MM.1S (cell line): ENCODE data around the gene PRKCE.

ENCODE experiments used
- EZH2 ChIP-seq: fragments of 300-600 bp; sonication (generic); optimal IDR thresholded peaks from 2 replicates; pipeline ENCODE3; 2017; ENCODE audit warnings: low read depth, mild to moderate bottlenecking, antibody characterized with exemption, low read length, mixed read lengths
- TF ChIP-seq, protein P1 (sequence below): fragments of 300-600 bp; sonication (generic); IDR thresholded peaks from 2 replicates; pipeline ENCODE4 v1.5.1; 2016; ENCODE audit warnings: antibody characterized with exemption, low read length, mixed read lengths

DNA sequence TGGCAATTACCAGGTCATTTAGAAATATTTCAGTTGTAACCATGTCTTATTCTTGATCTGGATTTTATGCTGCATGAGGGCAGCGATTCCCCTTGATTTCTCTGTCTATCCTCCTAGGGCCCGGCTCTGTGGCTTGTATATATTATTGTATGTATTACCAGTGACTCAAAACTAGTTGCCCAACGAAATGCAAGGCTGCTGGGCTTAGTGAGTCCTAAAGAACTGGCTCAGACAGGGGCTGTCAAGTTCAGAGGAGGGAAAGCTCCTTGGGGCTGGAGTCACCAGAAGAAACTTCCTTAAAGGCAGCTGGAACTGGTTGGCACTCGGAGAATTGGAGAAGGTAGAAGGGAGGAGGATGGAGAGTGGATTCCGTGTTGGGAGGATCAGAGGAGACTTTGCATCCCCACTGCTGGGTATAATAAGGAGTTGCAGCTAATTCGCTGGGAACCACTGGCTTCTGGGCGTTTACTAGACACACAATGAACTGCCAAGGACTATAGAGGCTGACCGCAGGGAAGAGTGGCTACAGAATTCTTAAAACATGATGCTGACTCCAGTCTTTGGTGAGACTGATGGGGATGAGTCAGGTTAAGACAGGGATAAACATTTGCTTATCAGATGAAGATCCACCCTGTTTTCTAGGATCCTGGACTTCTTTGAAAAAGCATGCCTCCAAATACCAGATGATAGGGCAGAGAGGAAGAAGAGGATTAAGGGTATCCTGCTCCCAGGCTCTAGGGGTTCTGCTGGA lies 104.3 kb downstream of the PRKCE start:
- TF ChIP-seq, protein P1, sequence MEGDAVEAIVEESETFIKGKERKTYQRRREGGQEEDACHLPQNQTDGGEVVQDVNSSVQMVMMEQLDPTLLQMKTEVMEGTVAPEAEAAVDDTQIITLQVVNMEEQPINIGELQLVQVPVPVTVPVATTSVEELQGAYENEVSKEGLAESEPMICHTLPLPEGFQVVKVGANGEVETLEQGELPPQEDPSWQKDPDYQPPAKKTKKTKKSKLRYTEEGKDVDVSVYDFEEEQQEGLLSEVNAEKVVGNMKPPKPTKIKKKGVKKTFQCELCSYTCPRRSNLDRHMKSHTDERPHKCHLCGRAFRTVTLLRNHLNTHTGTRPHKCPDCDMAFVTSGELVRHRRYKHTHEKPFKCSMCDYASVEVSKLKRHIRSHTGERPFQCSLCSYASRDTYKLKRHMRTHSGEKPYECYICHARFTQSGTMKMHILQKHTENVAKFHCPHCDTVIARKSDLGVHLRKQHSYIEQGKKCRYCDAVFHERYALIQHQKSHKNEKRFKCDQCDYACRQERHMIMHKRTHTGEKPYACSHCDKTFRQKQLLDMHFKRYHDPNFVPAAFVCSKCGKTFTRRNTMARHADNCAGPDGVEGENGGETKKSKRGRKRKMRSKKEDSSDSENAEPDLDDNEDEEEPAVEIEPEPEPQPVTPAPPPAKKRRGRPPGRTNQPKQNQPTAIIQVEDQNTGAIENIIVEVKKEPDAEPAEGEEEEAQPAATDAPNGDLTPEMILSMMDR: no peak
- TF ChIP-seq EZH2: no peak
